ENCODE measurements around the gene MEPCE. TPM values are rescaled to one million over a fixed set of nuclear protein-coding genes. Genes with fewer than 3 reads are reported as not detected.

The MEPCE gene
- total and polyA plus RNA-seq, 9 of the 15 experiments (the other 6 are each of a cell fraction or from before 2014, with no cell fraction given), result 10.9 to 76.3 (median 44.1) TPM

- H3K4me2 ChIP-seq (ENCODE audit: insufficient read depth, low read length), result no peak overlapping the region
- TF ChIP-seq, protein P1, sequence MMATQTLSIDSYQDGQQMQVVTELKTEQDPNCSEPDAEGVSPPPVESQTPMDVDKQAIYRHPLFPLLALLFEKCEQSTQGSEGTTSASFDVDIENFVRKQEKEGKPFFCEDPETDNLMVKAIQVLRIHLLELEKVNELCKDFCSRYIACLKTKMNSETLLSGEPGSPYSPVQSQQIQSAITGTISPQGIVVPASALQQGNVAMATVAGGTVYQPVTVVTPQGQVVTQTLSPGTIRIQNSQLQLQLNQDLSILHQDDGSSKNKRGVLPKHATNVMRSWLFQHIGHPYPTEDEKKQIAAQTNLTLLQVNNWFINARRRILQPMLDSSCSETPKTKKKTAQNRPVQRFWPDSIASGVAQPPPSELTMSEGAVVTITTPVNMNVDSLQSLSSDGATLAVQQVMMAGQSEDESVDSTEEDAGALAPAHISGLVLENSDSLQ (IDR thresholded peaks at IDR 0.05), result no peak
- TF ChIP-seq, protein P2, sequence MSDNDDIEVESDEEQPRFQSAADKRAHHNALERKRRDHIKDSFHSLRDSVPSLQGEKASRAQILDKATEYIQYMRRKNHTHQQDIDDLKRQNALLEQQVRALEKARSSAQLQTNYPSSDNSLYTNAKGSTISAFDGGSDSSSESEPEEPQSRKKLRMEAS (CRISPR knock-in tag; IDR thresholded peaks at IDR 0.05), result 0 out of 2 replicates have a peak, but pooled peaks have one; percentile 11
- TF ChIP-seq SRSF1 (IDR thresholded peaks at IDR 0.05; ENCODE audit: low read depth, low read length) (no peak), TBP (optimal IDR thresholded peaks at IDR 0.05; ENCODE audit: low read depth, low read length) (no peak), CBX8 (IDR thresholded peaks at IDR 0.05; ENCODE audit: borderline replicate concordance, extremely low read depth, low read depth, low read length, poor library complexity, severe bottlenecking) (no peak), CBX2 (IDR thresholded peaks at IDR 0.05; ENCODE audit: insufficient read depth, low read length, poor library complexity, severe bottlenecking) (no peak), EP300 (IDR thresholded peaks at IDR 0.05; ENCODE audit: low read length) (no peak), CCNT2 (IDR thresholded peaks at IDR 0.05; ENCODE audit: borderline replicate concordance, extremely low read depth, insufficient read length, low read depth, low read length) (no peak), ARID1B (IDR thresholded peaks at IDR 0.05) (no peak), ESRRA (IDR thresholded peaks at IDR 0.05; ENCODE audit: borderline replicate concordance, low read depth) (peak; percentile 43; the same call in 1 of the 2 replicates)
- no TSS peak for BruUV-seq (replicated peaks)
- peak overlapping the region; percentile 27; the same call in 1 of the 3 replicates for H3K27ac ChIP-seq (ENCODE audit: extremely low read depth, low read depth, low read length)
- no peaks in the 10 kb centered on the region for H3K27me3 ChIP-seq (ENCODE audit: control insufficient read depth in 2 of 2, insufficient read depth in 2 of 2, low read length in 2 of 2)
- intact Hi-C loops (cut with micrococcal nuclease) (no loop called here), in situ Hi-C loops (cut with MboI) (no loop called here)
- FAIRE-seq (no peak), DNase-seq (ENCODE audit: extremely low read depth in 1 of 4, low spot score in 3 of 4) (no peak), ATAC-seq (no peak)
- peak overlapping the region in 1 of 2 experiments; percentile 49; a peak in 1 of 4 replicates for H3K9ac ChIP-seq (ENCODE audit: insufficient read depth in 1 of 2, low read depth in 2 of 2, low read length in 2 of 2)
- H4K20me1 ChIP-seq (replicated peaks; ENCODE audit: control insufficient read depth, insufficient read depth, low read length), result no peaks in the 10 kb centered on the region
- H3K4me1 ChIP-seq (replicated peaks in 1 of 2; ENCODE audit: control insufficient read depth in 2 of 2, insufficient read depth in 2 of 2, low read length in 2 of 2), result peaks cover 48 to 68% of the 10 kb centered on the region in 2 experiments
- H3K79me2 ChIP-seq (ENCODE audit: control insufficient read depth, insufficient read depth, low read length), result peaks cover 2% of the 10 kb centered on the region; the same call in 1 of the 3 replicates
- H3K9me1 ChIP-seq (ENCODE audit: control insufficient read depth, insufficient read depth, low read length), result no peaks in the 10 kb centered on the region
- no peaks in the 10 kb centered on the region for H3K36me3 ChIP-seq (ENCODE audit: control insufficient read depth, insufficient read depth, low read length)
- whole genome bisulfite sequencing (ENCODE audit: insufficient coverage, low coverage, missing lambda C conversion rate), result 78% methylated on average over 11 of the region's 11 CpGs
- no peaks in the 10 kb centered on the region for H3K9me3 ChIP-seq (replicated peaks; ENCODE audit: control insufficient read depth, insufficient read depth, low read depth, low read length)
- no peak overlapping the region for H2AFZ ChIP-seq (ENCODE audit: low read depth, low read length)
- POLR2A ChIA-PET, result interaction anchor here (0.6 to 1.3 kb wide), 4 partner anchors 11 to 44 kb away, joined by 3 read pairs; partner anchors contain the start of gene MEPCE
- CTCF ChIA-PET (ENCODE audit: low intra/inter-chr PET ratio), result no interaction called here
- no peak overlapping the region for H3K4me3 ChIP-seq
These were observed 12.3 kb downstream of the MEPCE start for GRCh38 chr7:100441641-100442535.
